Nucleus accumbens (tissue), 56 donors: ENCODE measurements around the gene APLP2.
A peak's percentile ranks its signal among the peaks of the same experiment; 100 is the strongest.

Experiments
- DNase-seq, 56 donors: peaks; one replicate each; lab custom pipeline; 2025; lab: John Stamatoyannopoulos, UW

The APLP2 gene

GRCh38 chr11:130054966-130055365 is 14.7 kb upstream of the APLP2 start:
- no peak for DNase-seq

- peak in 13 of 56 donors; percentile 10 to 56 (median 18) for DNase-seq
These were observed 14.1 kb upstream of the APLP2 start for GRCh38 chr11:130055617-130056016.

DNA sequence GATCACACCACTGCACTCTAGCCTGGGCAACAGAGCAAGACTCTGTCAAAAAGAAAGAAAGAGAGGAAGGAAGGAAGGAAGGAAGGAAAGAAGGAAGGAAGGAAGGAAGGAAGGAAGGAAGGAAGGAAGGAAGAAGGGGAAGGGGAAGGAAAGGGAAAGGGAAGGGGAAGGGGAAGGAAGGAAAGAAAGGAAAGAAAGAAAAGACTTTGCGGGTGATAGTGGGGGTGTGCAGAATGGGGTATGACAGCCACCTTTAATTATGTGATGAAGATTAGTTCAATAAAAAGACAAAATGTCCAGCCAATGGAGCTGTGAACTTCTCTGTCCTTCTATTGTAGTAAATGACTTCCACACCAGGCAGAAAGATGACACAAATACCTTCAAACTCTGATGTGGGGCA is 8.7 kb upstream of the APLP2 start:
- DNase-seq, result no peak

DNA sequence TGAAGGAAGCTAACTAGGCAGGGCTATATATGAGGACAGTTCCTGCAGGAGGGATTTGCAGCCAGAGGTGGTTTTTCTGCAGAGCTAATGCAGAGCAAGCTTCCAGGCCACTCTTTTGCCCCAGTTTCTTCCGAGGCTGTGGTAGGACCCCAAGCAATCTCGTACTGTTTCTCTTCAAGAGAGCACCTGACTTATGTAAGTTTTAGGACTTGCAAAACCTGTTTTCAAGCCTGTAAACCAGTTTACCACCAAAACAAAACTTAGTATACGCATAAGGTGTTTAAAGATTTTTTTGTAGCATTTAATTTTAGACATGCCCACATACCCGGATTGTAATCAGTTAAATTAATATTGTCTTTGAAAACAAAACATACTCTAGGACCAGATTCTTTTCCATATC is 7.7 kb upstream of the APLP2 start:
- DNase-seq, result no peak

DNA sequence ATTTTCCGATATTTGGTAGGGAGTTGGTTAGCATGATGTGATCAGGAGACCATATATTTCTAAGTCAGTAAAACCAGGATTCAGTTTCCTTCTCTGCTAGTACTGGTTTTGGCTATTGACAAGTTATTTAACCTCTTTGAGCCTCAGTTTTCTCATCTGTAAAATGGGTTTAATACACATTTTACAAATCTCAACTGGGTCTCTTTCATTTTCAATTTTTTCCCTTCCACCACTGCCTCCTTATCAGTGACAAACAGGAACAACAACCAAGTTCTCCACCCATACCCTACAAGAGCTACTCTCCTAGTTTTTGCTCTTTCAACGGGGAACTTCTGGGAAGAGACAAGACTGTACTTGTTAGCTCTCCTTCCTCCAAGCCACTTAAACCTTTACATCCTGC is 6.2 kb upstream of the APLP2 start:
- DNase-seq, result no peak

DNA sequence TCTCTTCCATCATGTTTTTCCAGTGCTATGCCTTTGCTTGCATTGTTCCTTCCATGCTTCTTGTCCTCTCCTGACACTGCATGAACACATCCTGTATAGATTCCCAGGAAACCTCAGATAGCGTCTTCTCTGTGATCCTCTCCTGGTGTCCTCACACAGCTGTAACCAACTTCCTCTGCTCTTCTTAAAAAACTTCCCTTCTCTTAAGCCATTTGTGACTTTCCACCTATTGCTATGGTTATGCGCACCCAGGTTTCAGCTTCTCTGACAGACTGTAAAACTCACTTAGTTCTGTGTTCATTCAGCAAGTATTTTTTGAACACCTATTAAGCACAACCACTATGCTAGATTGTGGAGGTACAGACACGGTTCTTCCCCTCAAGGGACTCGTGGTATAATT is 5.1 kb upstream of the APLP2 start:
- no peak for DNase-seq

GRCh38 chr11:130066338-130066737 is 3.4 kb upstream of the APLP2 start:
- no peak for DNase-seq

DNA sequence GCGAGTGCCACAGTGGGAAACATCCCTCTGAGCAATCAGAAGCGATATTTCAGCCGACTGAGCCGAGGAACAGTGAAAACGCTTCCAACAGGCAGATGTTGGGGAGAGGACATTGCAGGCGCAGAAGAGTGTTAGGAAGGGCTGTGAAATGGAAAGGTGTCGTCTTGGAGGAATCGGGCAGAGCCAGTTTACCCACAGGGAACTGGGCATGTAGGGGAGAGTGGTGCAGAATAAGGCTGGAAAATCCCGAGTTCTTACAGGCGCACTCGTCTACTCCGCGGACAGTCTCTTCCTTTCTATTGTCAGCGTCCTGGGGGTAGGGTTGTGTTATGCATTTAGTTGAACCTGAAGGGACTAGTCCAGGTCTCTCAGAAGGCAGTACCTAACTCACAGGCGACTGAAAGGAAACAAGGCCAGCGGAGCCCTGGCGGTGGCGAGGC is 1.1 kb upstream of the APLP2 start:
- peak in 2 of 56 donors; percentile 54 to 59 for DNase-seq

- DNase-seq, result peak in 42 of 56 donors; percentile 38 to 91 (median 72)
These were observed 572 bp upstream of the APLP2 start for GRCh38 chr11:130068986-130069658.

DNA sequence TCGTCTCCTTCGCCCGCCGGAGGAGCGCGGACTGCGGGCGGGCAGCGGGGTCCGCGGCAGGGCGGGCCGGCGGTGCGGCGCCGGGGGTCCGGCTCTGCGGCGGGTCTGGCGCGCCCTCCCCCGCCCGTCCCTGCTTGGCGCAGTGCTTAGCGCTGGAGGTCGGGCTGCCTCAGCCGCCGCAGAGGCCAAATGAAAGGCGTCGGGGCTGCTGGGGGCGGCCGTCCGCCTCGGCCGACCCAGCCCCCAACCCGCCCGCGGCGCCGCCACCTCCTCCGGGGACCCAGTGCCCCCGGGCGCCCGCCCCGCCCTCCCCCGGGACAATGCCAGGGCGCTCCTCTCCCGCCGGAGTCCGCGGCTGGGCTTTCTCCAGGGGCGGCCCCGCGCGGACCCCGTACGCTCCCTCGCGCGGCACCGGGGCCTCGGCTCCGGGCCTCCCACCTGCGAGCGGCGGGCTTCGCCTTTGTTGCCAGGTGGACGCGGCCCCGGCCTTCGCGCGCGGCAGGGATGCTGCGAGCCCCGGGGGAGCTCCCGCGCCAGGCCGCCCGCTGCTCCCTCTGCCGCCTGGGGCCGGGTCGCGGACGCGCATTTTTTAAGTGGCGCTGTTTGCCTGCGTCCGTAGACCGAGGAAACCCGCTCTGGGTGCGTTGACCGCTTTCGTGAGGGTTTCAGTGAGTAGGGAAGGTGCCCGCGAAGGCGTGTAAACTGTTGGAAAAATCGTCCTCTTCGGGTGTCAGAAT is 583 bp downstream of the APLP2 start:
- DNase-seq, result peak in 41 of 56 donors; percentile 7 to 71 (median 33)

DNA sequence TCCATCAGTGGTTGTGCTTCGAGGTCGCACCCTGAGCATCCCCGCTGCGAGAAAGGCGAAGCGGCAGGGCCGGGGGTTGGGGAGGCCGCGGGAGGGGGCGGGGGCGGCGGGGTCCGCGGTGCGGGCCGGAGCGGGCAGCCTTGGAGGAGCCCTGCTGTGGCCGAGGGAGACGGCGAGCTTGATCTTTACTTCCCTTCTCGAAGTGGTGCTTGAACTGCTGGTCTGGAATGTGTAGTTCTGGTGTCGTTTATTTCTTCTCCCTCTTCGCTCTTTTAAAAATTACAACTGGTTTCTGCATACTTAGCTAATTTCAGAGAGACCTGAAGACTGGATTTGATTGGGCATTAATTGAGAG is 1.1 kb downstream of the APLP2 start:
- DNase-seq, result peak in 6 of 56 donors; percentile 32 to 71 (median 50)

- DNase-seq, result peak in 7 of 56 donors; percentile 4 to 27 (median 9)
These were observed 1.6 kb downstream of the APLP2 start for GRCh38 chr11:130071211-130071712.

GRCh38 chr11:130074736-130075135 is 5.0 kb downstream of the APLP2 start:
- DNase-seq, result no peak

DNA sequence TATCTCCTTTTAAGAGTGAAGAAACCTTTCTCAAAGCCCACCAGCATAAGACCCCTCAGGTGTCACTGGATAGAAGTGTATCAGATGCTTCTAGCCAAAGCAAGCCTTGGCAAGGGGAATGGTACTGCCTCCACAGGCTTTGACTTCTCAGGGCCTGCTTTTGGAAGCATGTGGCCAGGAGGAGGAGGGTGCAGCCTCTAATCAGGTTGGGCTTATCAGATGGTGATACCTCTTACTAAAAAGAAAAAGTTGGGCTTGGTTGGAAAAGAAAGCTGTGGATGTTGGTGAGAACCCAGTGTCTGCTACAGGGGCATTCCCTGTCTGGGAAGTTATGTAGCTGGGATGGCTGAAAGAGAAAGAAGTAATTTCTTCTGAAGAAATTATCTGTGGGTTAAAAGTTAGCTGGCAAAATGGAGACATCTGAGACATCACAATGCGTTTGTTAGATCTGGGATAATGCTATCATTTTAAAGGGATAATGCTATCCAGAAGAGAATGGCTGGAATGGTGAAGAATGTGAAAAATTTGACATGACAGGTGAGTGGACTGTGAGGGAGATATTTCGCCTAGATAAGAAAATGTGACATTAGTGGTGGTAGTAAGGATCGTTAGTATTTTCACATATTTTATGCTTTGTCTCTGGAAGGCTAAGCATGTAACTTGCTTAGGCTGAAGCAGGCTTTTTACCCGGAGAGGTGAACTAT is 7.2 kb downstream of the APLP2 start:
- DNase-seq, result no peak

DNA sequence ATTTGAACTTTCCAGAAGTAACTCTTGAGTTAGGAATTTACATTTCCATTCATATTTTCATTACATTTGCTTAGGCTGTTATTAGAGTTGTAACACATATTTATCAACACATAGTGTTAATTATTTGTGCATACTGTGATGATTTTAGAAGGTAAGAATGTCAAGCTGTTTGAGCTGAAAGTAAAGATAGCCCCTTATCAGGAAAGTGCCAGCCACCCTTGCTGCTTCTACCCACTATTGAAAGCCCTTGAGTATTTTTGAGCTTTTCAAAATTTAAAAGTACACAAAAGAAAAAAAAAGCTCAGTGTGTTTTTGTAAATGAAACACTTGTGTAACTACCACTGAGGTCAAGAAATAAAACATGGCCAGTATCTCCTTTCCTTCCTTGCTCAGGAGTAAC is 8.0 kb downstream of the APLP2 start:
- no peak for DNase-seq

DNA sequence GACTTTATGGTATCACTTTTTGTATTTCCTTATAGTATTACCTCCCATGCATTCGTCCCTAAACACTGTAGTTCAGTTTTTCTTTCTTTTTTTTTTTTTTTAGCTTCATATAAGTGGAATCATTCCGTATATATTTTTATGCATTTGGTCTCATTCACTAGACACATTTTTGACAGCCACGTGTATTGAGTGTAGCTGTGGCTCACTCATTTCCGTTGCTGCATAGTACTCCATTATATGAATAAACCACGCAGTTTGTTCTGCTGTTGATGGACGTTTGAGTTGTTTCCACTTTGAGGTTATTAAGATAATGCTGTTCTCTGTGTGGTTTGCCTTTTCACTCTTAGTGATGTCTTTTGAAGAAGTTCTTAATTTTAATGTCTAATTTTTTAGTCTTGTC is 8.4 kb downstream of the APLP2 start:
- no peak for DNase-seq

GRCh38 chr11:130085671-130086290 is 16.1 kb downstream of the APLP2 start:
- no peak for DNase-seq

DNA sequence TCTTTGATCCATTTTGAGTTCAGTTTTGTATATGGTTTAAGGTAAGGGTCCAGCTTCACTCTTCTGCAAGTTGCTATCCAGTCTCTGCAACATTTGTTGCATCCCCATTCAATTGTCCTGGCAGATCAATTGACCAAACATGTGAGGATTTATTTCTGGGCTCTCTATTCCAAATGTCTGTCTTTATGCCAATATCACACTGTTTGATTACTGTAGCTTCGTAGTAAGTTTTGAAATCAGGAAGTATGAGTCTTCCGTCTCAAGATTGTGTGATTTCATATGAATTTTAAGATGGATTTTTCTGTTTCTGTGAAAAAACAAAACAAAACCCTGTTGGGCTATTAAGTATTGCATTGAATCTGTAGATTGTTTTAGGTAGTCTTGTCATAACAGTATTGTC is 17.0 kb downstream of the APLP2 start:
- no peak for DNase-seq

GRCh38 chr11:130087294-130087926 is 17.7 kb downstream of the APLP2 start:
- no peak for DNase-seq

DNA sequence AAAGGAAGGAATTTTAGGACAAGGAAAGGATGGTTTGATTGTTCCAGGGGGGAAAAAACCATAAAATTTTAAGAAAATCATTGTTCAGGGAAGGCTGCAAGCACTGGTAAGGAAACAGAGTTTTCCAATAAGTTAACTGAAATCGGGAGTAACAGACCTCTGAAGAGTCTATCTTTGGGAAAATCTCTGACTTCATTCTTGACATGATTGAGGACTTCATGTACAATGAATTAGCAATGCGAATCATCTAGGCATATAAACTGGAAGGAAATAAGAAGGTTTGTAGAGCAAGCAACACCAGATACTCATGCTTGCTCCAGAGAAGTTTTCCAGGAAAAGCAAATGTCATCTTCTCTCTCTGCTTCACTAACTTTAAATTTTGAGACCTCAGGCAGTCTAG is 18.5 kb downstream of the APLP2 start:
- no peak for DNase-seq
